PC-3 (cell line): ENCODE measurements around the gene RHOH.
"Not testable (repeated sequence)": the region's sequence is repeated elsewhere in the genome, so short reads cannot be mapped to it uniquely, and the experiment has no call there.

Experiments
- EZH2 ChIP-seq: fragments of 300-600 bp; sonication (generic); IDR thresholded peaks from one replicate; pipeline ENCODE4 v1.6.1; 2017; ENCODE audit warnings: antibody characterized with exemption, mild to moderate bottlenecking, low read length; ENCODE audit not compliant: unreplicated experiment
- TF ChIP-seq, protein P1 (sequence below): fragments of 300-600 bp; sonication (generic); conservative IDR thresholded peaks from 2 replicates; pipeline ENCODE4 v1.5.1; 2017; ENCODE audit warnings: antibody characterized with exemption, low read depth, mild to moderate bottlenecking, low read length

DNA sequence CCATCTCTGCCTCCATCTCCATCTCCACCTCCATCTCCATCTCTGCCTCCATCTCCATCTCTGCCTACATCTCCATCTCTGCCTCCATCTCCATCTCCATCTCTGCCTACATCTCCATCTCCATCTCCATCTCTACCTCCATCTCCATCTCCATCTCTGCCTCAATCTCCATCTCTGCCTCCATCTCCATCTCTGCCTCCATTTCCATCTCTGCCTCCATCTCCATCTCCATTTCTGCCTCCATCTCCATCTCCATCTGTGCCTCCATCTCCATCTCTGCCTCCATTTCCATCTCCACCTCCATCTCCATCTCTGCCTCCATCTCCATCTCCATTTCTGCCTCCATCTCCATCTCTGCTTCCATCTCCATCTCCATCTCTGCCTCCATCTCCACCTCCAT is 98.2 kb downstream of the RHOH start:
- TF ChIP-seq, protein P1, sequence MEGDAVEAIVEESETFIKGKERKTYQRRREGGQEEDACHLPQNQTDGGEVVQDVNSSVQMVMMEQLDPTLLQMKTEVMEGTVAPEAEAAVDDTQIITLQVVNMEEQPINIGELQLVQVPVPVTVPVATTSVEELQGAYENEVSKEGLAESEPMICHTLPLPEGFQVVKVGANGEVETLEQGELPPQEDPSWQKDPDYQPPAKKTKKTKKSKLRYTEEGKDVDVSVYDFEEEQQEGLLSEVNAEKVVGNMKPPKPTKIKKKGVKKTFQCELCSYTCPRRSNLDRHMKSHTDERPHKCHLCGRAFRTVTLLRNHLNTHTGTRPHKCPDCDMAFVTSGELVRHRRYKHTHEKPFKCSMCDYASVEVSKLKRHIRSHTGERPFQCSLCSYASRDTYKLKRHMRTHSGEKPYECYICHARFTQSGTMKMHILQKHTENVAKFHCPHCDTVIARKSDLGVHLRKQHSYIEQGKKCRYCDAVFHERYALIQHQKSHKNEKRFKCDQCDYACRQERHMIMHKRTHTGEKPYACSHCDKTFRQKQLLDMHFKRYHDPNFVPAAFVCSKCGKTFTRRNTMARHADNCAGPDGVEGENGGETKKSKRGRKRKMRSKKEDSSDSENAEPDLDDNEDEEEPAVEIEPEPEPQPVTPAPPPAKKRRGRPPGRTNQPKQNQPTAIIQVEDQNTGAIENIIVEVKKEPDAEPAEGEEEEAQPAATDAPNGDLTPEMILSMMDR = not testable (repeated sequence)
- TF ChIP-seq EZH2 = not testable (repeated sequence)
